ENCODE results near the gene FBXO28.
"Not testable (repeated sequence)": the region's sequence is repeated elsewhere in the genome, so short reads cannot be mapped to it uniquely, and the experiment has no call there.

FBXO28 gene, protein sequence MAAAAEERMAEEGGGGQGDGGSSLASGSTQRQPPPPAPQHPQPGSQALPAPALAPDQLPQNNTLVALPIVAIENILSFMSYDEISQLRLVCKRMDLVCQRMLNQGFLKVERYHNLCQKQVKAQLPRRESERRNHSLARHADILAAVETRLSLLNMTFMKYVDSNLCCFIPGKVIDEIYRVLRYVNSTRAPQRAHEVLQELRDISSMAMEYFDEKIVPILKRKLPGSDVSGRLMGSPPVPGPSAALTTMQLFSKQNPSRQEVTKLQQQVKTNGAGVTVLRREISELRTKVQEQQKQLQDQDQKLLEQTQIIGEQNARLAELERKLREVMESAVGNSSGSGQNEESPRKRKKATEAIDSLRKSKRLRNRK

DNA sequence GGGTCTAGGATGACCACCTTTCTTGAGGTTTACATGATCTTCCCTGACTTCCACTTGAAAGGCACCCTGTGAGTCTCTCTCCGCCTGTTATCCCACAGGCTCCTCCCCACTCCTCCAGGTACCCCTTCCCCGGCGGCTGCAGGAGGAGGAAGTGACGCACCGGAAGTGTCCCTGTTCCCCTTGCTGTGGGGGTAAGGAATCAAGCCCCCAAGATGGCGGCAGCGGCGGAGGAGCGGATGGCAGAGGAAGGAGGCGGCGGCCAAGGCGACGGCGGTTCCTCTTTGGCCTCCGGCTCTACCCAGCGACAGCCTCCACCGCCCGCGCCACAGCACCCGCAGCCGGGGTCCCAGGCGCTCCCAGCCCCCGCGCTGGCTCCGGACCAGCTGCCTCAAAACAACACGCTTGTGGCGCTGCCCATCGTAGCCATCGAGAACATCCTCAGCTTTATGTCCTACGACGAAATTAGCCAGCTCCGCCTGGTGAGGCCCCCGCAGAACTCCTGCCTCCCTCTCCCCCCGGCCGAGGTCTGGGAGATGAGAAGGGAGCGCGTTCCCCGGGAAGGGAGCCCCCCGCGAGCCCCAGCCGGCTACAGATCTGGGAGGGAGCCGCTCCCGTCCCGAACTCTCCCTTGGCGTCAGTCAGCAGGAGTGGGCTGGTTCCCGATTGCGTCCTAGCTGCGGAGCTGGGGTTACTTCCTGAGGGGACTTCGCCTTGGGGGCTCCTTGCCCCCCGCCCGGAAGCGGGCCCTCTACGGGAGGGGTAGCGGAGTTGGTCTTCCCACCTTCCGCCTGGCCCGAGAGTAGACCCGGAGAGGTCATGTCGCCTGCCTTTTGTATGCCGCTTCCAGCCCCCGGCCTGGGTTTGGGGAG, at the start of gene FBXO28:
TSS of gene FBXO28 (plus strand) at position 194 of the 869 bp plus-strand sequence. CDS start at position 213, 19 bp downstream.
- peak; percentile 98 for DNase-seq

DNA sequence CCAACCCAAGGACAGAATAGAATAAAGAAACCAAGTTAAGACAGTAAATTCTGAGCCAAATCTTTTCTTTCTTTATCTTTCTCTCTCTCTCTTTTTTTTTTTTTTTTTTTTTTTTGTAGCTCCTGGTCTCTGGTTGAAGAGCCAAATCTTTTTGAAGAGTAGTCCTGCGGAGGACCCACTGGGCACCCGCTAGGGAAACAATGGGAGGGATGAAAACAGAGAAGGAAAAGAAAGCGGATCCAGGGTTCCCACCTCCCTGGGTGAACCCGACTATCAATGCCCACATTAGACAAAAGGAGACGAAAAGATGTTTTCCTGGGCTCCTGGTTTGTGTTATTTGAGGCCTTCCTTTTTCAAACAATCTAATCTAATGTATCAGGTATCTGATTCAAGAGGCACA, 49.8 kb upstream of the FBXO28 start:
- no peak for DNase-seq

DNA sequence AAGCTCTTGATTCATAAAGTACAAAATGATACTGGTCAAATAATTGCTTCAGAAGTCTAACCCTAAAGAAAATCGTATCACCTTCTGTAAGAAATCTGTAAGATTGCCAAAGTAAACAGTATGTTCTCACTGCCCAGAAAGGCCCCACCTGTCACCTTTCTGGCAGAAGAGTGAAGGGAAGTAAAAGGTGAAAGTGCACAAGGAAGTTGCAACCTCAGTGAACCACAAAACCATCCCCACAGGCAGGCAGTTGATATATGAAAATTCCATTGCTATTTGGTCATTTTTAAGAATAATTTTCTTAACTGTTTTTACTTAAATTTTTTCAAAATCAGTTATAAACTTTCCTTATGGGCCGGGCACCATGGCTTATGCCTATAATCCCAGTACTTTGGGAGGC, 48.5 kb upstream of the FBXO28 start:
- DNase-seq: no peak

DNA sequence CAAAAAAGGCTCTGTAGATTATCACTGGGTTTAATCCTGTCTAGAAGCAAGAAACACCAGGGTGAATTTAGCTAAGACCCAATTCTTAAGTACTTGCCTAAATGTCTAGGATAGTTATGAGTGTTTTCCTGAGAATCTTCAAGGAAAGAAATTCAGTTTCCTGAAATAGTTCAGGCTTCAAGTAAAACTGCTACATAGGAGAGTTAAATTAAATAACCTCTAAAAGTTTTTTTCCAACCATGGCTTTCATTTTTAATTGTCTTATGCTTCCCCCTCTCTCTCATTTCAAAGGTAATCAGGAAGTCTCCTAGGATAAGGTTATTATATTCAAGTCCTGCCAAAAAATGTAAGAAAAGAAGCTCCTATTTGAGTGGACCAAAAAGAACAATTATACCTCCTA, 46.7 kb upstream of the FBXO28 start:
- DNase-seq: no peak

DNA sequence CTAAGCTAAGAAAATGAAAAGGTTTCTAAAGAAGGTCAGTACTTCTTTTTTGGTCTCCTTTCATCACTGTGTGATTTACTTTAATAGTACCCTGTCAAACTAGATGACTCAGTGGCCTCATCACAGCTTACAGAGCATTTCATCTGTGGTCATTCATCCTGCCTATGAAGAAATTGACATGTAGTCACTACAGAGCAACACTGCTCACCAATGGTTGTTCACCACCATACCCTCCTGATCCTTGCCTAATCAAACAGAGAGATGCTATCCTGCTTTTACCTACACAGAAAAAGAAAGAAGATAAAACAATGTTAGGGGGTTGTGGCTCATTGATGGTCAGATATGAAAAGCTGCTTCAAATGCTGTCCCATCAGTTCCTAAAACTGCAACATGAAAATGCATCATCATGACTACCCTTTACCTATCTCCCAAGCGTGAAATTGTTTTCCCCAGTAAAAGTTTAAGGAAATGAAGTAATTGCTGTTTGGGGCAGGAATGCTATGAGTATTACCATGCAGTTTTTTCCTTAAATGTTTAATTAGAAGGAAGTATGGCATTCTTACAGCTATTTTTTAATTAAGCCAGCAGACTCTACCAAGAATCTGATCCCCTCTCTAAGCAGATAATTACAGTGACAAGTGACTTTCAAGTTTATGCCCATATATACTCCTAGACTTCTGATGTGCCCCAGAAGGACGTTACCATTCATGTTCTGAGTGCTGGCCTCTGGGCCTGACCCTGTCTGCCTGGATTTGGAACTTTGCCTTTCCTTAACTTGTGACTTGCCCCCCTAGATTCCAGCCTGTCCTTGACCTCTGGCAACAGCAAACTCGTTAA, 46.1 kb upstream of the FBXO28 start:
- DNase-seq: peak; percentile 34

DNA sequence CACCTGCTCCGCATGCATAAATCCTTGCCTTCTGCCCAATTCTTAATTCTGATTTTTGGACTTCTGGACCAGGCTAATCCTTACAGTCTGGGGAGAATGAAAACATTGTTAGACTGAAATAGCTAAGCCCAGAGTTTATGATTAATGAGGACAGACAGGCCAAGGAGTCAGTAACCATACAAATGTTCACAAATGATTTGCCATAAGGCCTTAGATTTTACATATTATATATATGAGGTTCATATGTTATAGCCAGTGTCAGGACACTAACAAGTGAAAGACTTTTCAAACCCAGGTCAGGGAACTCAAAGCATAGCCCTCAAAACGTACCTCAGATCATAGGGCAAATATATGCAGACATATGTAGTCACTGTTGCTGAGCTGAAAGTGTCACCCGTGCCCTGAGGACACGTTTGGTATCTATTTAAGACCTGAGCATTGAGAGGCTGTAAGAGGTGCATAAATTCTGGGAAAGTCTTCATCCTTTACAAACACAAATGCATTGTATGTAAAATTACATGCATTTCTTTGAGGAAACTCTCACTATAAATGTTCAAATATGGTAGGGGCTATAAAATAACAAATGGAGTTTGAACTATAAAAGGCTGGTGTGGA, 45.3 kb upstream of the FBXO28 start:
- DNase-seq: no peak

DNA sequence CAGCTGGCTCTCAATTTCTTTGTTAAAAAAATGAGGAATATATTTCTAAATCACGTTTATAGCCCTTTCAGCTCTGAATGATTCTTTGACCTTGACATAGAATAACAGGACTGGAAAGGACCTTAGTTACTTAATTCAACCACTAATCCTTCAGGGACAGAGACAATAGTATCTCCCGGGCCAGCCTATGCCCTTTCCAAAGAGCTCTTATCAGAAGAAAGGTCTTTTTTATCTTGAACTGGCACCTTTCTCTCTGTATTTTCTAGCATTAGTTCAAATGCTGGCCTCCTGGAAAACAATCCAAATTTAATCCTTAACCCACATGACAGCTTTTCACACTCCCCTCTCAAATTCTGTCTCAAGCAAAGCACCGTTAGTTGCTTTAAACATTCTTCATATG, 44.8 kb upstream of the FBXO28 start:
- peak; percentile 84 for DNase-seq

DNA sequence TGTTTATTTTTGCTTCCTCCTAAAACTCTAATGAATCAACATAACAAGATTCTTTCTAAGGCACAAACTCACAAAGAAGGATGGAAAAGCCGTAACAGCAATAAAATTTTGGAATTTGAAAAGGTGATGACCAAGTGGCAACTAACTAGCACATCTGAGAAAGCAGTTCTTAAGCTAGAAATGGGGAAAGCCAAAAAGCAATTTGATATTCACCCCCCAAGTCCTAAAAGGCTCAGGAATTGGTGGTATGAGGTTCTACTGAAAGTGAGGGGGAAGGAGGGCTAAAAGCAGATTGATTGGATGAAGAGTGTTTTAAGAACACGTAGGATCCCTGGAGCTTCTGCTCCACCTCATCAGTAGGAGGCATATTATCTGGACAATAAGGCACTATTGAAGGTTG, 43.4 kb upstream of the FBXO28 start:
- DNase-seq: no peak

DNA sequence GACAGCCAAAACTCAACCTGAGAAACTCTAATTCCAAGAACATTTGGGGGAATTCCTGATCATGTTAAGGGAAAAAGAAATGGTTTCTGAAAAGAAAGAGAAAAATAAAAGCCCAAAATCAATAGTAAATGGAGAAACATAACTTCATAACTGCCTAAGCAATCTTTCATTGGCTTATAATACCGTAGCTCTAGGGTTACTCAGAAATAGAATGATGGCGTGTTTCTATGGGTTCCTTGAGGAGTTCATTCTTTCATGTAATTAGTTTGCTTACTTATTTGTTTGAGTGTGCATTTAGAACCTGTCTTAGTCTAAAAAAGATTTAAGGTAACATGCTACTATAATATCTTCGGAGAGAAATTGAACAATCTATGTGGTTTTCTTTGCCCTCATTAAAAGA, 37.5 kb upstream of the FBXO28 start:
- DNase-seq: no peak

DNA sequence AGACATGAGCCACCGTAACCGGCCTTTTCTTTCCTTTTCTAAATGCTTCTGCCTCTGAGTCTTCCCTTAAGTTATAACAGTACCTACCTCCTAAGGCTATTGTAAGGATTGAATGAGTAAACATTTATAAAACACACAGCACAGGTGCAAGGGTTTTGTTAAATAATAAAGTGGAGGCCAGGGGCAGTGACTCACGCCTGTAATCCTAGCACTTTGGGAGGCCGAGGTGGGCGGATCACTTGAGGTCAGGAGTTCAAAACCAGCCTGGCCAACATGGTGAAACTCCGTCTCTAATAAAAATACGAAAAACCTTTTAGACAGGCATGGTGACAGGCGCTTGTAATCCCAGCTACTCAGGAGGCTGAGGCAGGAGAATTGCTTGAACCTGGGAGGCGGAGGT, 34.3 kb upstream of the FBXO28 start:
- DNase-seq: not testable (repeated sequence)

DNA sequence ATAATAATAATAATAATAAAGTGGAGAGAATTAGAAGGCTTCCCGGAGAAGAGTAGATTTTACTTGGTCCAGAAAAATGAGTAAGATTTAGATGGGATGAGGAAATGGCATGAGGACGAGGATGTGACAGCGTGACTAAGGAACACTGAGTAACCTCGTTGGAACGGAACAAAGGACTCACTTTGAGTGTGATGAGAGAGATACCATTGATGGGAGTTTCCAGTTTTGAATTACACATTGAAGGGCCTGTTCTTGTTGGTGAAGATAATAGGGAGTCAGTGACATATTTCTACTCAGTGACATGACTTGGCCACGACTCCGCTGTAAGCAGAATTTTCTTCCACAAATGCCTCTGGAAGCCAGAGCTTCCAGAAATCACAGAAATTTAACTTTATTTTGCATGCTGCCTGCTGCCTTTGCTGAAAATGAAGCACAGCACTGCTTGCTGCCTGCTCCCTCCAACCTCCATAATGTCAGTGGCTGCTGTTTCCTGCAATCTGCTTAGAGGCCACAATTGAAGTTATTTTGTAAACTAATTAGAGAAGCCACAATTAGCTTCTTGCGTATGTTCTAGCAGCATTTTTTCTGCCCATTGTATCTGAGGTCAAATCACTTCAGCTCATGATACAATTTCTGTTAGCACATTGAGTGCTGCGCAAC, 33.7 kb upstream of the FBXO28 start:
- no peak for DNase-seq

DNA sequence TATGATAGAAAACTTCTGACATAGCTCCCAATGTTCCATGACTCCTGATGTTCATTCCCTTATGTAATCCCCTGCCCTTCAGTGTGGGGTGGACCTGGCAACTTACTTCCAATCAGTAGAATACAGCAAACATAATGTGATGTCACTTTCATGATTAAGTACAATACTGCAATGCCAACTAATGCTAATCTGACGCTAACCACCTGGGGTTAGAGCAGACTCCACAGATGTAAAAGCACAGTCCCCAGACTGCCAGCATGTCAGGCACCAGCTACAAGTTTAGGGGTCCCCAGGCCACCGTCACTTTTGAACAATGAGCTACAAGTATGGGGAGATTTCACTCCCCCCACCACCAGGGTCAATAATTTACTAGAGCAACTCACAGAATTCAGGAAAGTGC, 32.3 kb upstream of the FBXO28 start:
- no peak for DNase-seq

DNA sequence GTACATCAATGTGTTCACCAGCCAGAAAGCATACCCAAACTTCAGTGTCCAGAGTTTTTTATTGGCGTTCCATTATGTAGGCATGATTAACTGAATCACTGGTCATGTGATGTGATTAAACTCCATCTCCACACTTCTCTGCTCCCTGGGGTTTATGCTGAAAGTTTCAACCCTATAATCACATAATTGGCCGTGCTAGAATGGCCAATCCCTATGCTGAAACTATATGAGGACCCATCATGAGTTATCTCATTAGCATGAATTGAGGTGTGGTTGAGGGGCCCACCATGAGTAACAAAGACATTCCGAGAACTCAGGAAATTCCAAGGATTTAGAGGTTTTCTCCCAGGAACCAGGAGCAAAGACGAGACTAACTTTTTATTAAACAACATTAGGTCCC, 31.8 kb upstream of the FBXO28 start:
- no peak for DNase-seq

DNA sequence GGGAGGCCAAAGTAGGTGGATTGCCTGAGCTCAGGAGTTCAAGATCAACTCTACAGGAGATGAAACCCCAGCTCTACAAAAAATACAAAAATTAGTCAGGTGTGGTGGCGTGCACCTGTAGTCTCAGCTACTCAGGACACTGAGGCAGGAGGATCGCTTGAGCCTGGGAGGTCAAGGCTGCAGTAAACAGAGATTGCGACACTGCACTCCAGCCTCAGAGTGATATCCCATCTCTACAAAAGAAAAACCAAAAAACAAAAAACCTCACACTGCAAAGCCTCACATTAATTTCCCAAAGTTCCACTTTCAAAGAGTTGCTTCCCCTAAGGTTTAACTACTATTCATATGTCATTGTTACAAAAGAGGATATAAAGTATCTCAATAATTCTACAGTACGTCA, 29.0 kb upstream of the FBXO28 start:
- no peak for DNase-seq

DNA sequence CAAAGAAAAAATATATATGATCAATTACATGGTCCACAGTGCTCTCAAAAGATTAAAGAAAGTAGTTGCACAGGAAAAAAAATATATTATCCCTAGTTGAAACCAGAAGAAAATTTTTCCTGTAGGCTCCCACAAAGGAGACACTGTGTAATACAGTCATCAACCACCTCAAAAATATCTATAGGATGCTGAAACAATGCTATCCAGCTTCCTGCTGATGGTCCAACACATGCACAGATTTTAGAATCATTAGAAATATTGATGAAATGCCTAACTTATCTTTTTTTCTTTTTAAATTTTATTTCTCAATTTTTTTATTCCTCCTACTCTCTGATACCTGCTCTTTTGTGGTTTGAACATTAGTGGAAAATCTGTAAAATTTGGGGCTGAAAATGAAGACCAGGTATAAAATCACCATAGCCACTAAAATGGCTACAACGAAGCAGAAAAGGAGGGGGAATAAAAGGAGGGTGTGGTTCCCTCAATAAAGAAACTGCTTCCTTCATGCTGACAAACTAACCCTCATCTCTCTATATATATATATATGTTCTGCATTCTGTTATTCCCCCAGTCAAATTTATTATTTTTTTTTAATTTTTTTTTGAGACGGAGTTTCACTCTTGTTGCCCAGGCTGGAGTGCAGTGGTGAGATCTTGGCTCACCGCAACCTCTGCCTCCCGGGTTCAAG, 28.3 kb upstream of the FBXO28 start:
- DNase-seq: no peak

DNA sequence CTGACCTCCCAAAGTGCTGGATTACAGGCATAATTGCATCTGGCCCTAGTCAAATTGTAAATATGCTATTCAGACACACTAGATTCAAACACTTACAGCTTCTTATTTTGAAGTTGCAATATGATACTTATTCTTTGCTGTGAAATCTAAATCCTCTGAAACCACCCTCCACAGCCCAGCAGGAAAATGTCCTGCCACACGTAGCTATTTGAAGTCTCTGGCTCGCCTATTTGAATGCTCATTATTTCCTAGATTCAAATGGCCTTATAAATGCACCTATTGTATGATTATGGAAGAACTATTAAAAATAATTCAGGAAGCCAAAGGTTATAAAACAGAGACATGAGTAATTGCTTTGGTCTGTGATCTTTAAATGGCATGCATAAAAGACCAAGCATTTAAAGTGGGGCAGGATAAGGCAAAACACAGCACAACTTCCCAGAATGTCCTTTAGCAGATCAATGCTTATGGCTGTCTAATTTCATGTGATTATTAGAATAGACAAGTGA, 26.6 kb upstream of the FBXO28 start:
- DNase-seq: no peak

DNA sequence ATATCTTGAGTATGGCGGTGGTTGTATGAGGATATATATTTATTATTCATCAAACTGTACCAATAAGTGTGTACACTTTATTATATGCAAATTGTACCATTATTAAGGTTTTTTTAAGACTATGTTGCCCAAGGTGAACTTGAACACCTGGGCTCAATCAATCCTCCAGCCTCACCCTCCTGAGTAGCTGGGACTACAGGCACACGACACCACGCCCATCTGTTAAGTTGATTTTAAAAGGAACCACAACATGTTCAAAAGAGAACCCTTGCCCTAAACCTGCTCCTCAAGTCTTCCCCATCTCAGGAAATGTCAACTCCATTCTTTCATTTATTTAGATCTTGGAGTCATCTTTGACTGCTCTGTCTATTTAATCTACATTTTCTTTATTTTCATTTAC, 24.3 kb upstream of the FBXO28 start:
- no peak for DNase-seq

DNA sequence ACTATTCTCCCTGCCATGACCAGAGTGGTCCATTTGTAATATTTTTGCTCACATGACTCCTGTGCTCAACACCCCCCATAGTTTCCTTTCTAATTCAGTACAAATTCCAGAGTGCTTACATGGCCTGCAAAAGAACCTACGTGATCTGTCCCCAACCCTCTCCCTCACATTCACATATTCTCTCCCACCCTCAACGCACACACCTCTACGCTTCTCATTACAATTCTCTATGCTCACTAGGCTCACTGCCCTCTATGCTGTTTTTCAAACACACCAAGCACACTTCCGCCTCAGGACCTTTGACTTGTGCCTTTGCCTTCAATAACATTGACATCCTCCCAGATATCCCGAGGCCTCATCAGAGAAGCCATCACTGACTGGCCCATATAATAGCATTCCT, 23.8 kb upstream of the FBXO28 start:
- DNase-seq: no peak

DNA sequence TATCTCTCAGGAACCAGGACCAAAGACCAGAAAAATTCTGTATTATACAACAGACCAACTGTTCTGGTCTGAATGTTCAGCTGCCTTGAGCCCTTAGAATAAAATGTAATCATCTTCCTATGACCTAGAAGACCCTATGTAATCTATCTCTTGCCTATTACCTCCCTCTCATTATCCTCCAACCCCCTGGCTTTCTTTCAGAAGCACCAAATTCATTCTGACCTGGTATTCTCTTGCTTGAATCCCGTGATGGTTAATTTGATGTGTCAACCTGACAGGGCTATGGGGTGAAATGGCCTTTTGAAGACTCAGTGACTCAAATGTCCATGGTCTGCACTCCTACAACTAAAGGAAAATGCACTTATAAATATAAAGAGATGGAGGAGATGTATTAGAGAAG, 21.8 kb upstream of the FBXO28 start:
- DNase-seq: no peak

DNA sequence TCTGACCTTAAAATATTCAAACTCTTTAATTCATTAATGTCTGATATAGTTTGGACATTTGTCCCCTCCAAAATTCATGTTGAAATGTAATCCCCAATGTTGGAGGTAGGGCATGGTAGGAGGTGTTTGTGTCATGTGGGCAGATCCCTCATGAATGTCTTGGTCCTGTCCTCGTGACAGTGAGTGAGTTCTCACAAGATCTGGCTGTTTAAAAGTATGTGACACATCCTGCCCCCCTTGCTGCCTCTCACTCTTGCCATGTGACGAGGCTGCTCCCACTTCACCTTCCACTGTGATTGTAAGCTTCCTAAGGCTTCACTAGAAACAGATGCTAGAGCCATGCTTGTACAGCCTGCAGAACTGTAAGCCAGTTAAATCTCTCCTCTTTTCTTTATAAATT, 21.3 kb upstream of the FBXO28 start:
- no peak for DNase-seq

DNA sequence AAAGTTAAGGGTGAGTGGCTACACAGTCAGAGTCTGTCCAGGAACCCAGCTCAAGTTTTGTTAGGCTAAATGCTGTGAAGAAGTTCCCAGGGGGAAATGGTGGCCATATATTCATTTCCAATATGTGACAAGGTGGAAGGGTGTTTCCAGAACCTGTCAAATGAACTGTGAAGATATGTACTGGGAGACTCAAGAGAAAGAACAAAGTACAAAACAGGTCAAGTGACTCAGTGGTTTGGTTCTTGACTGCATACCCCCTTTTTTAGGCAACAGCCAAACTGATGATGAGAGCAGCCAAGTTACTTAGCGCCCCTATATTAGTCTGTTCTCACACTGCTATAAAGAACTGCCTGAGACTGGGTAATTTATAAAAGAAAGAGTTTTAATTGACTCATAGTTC, 18.6 kb upstream of the FBXO28 start:
- DNase-seq: no peak

DNA sequence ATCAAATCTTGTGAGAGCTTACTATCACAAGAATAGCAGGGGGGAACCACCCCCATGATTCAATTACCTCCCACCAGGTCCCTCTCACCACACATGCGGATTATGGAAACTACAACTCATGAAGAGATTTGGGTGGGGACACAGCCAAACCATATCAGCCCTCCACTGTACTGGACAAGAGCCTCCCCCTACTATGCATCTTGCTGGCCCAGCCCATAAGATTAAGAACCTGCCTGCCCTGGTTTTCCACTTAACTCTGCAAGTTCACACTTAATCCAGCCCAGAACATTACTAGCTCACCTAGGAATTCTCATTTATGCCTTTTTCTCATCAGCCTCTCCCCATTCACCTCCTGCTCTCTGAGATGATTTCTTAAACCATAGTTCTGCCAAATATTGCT, 18.0 kb upstream of the FBXO28 start:
- DNase-seq: no peak
